Measurements from ENCODE around the gene TNFRSF25.
A peak's percentile ranks its signal among the peaks of the same experiment; 100 is the strongest.

DNA sequence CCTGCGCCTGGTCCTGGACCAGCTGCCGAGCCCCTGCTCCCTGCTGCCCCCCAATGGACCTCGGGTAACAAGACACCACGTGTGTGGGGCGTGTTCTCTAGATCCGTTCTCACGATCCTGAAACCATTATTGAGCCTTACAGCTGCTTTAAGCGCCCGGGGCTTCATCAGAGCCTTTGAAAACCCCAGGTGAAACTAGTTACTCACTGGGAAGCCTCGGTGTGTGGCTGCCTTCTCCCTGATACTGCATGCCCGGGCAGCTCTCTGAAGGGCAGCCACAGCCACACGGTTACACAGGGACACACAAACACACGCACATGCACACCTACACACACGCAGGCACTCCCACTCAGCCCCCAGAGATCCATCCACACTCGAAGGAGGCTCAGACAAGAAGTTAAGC is 51.5 kb downstream of the TNFRSF25 start:
- TF ChIP-seq, protein P1, sequence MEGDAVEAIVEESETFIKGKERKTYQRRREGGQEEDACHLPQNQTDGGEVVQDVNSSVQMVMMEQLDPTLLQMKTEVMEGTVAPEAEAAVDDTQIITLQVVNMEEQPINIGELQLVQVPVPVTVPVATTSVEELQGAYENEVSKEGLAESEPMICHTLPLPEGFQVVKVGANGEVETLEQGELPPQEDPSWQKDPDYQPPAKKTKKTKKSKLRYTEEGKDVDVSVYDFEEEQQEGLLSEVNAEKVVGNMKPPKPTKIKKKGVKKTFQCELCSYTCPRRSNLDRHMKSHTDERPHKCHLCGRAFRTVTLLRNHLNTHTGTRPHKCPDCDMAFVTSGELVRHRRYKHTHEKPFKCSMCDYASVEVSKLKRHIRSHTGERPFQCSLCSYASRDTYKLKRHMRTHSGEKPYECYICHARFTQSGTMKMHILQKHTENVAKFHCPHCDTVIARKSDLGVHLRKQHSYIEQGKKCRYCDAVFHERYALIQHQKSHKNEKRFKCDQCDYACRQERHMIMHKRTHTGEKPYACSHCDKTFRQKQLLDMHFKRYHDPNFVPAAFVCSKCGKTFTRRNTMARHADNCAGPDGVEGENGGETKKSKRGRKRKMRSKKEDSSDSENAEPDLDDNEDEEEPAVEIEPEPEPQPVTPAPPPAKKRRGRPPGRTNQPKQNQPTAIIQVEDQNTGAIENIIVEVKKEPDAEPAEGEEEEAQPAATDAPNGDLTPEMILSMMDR (IDR thresholded peaks at IDR 0.05; ENCODE audit: low read length): peak; percentile 60
- no peak for TF ChIP-seq EZH2 (IDR thresholded peaks at IDR 0.05; ENCODE audit: borderline replicate concordance, low read length)

All from OCI-LY1 (cell line).